ENCODE measurements around the gene RLN3. TPM values are rescaled to one million over a fixed set of nuclear protein-coding genes. Genes with fewer than 3 reads are reported as not detected.
A peak's percentile ranks its signal among the peaks of the same experiment; 100 is the strongest.

The RLN3 gene
- total and polyA plus RNA-seq, 2 of the 8 experiments (the other 6 are each of a cell fraction or from before 2014, with no cell fraction given), result not detected

DNA sequence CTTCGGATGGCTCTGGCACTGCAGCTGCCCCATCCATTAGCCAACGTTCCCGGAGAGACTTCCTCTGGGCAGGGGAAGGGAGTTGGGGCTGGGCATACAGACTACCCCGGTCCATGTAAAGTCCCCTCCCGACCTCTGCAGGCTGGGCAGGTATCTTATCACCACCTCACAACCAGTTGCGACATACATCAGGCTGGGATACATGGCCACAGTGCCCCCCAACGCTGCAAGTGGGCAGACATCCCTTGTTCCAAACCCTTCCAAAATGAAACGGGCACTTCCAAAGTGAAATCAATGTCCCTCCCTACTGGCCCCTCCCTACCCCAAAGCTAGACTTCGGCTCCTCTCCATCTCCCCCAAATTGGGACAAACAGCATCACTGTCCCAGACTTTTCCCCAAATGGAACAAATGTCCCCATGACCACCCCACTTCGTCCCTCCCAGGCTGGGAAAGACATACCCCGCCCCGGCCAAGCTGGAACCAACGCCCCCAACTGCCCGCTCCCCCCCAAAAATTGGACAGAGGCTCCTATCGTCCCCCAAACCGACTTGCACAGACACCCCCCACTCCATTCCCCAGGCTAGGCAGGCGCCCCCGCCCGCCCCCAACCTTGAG lies 28.9 kb downstream of the RLN3 start:
- H3K23ac ChIP-seq (ENCODE audit: insufficient read length), result no peak overlapping the region
- POLR2A ChIA-PET (ENCODE audit: partially characterized antibody), result interaction anchor here (0.7 to 1.9 kb wide), 13 partner anchors 8 to 175 kb away, joined by 3 to 6 read pairs (median 4); partner anchors contain the start of gene ASF1B
- no peaks in the 10 kb centered on the region for H3K79me1 ChIP-seq (ENCODE audit: low read depth, low read length)
- no peak overlapping the region for H4K5ac ChIP-seq (ENCODE audit: insufficient read length, low read depth, low read length)
- 40% methylated on average over 9 of the region's 19 CpGs; no CpG with 5 or more reads in 1 of the 2 experiments for WGBS, 2 experiments (ENCODE audit: extremely low coverage in 1 of 2, insufficient coverage in 1 of 2, insufficient read length in 1 of 2, insufficient replicate concordance in 2 of 2, low coverage in 1 of 2, low lambda C conversion rate in 2 of 2, missing lambda C conversion rate in 1 of 2)
- no peaks in the 10 kb centered on the region for H3K79me2 ChIP-seq (ENCODE audit: control insufficient read depth in 1 of 2, insufficient read depth in 2 of 2, low read length in 2 of 2)
- TF ChIP-seq RAD21 (IDR thresholded peaks at IDR 0.05 in 1 of 2, conservative IDR thresholded peaks at IDR 0.05 in 1 of 2; ENCODE audit: low read depth in 2 of 2, low read length in 2 of 2) (peak in 1 of 2 experiments; percentile 15; a peak in 1 of 4 replicates), SUZ12 (IDR thresholded peaks at IDR 0.05; ENCODE audit: low read length) (no peak; the same call in 1 of the 2 replicates)
- TF ChIP-seq, protein P1, sequence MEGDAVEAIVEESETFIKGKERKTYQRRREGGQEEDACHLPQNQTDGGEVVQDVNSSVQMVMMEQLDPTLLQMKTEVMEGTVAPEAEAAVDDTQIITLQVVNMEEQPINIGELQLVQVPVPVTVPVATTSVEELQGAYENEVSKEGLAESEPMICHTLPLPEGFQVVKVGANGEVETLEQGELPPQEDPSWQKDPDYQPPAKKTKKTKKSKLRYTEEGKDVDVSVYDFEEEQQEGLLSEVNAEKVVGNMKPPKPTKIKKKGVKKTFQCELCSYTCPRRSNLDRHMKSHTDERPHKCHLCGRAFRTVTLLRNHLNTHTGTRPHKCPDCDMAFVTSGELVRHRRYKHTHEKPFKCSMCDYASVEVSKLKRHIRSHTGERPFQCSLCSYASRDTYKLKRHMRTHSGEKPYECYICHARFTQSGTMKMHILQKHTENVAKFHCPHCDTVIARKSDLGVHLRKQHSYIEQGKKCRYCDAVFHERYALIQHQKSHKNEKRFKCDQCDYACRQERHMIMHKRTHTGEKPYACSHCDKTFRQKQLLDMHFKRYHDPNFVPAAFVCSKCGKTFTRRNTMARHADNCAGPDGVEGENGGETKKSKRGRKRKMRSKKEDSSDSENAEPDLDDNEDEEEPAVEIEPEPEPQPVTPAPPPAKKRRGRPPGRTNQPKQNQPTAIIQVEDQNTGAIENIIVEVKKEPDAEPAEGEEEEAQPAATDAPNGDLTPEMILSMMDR (IDR thresholded peaks at IDR 0.05; ENCODE audit: control extremely low read depth in 1 of 3, insufficient read depth in 1 of 3, low read depth in 1 of 3, low read length in 3 of 3), result peak in 2 of 3 experiments; percentile 5 to 6; a peak in 2 of 4 replicates
- no peak overlapping the region for H3K56ac ChIP-seq (replicated peaks; ENCODE audit: insufficient read length, low read depth, low read length)
- no peak overlapping the region; a peak in 1 of 7 replicates for H3K9ac ChIP-seq (replicated peaks in 1 of 4; ENCODE audit: extremely low read depth in 1 of 4, low read depth in 3 of 4, low read length in 3 of 4)
- CTCF ChIA-PET (ENCODE audit: partially characterized antibody), result interaction anchor here (0.8 to 6.4 kb wide), 18 partner anchors 8 to 271 kb away, joined by 3 to 76 read pairs (median 4); partner anchors contain the start of genes C19orf67, IL27RA and MISP3
- H3K4me1 ChIP-seq (replicated peaks in 1 of 4; ENCODE audit: control insufficient read depth in 3 of 4, insufficient read depth in 4 of 4, low read length in 3 of 4), result peaks cover 0 to 10% (median 3%) of the 10 kb centered on the region in 4 experiments; a peak in 4 of 7 replicates
- no peaks in the 10 kb centered on the region; a peak in 1 of 4 replicates for H3K9me3 ChIP-seq (ENCODE audit: insufficient read depth in 2 of 2, low read depth in 1 of 2, low read length in 1 of 2)
- no peak overlapping the region for H2BK120ac ChIP-seq (replicated peaks; ENCODE audit: low read depth, low read length)
- no peak overlapping the region for H2BK20ac ChIP-seq (ENCODE audit: low read length)
- H3K23me2 ChIP-seq (ENCODE audit: low read depth, low read length), result peaks cover 12% of the 10 kb centered on the region; the same call in 1 of the 2 replicates
- FAIRE-seq (no peak), DNase-seq (ENCODE audit: low read depth in 1 of 2, low spot score in 2 of 2) (no peak)
- no peak overlapping the region for H4K91ac ChIP-seq (replicated peaks; ENCODE audit: insufficient read length, low read length)
- peak overlapping the region; percentile 49 to 82 (median 58) for H3K4me3 ChIP-seq (ENCODE audit: extremely low read depth in 1 of 4, insufficient read depth in 2 of 4, low read depth in 3 of 4, low read length in 4 of 4)
- H3K14ac ChIP-seq (ENCODE audit: insufficient read length), result no peak overlapping the region
- H3K4me2 ChIP-seq (ENCODE audit: insufficient read depth in 1 of 2, low read depth in 2 of 2, low read length in 2 of 2), result peak overlapping the region; percentile 68 to 77
- no peak overlapping the region for H3K27ac ChIP-seq (ENCODE audit: low read depth, low read length)
- H3K27me3 ChIP-seq (replicated peaks in 1 of 4; ENCODE audit: control insufficient read depth in 3 of 4, extremely low read depth in 1 of 4, insufficient read depth in 3 of 4, low read length in 3 of 4), result peaks cover 5 to 19% (median 14%) of the 10 kb centered on the region in 4 experiments
- no peak overlapping the region for H4K8ac ChIP-seq (ENCODE audit: extremely low read depth, insufficient read depth, low read length)
- no peak overlapping the region for H2BK5ac ChIP-seq (ENCODE audit: low read depth, low read length)
- peaks cover 0 to 2% of the 10 kb centered on the region in 2 experiments for H4K20me1 ChIP-seq (replicated peaks in 1 of 2; ENCODE audit: control insufficient read depth in 1 of 2, insufficient read depth in 2 of 2, low read length in 2 of 2)
- no peak overlapping the region for H2BK12ac ChIP-seq (ENCODE audit: low read depth, low read length)
- H2BK15ac ChIP-seq (ENCODE audit: low read length), result 0 out of 2 replicates have a peak overlapping the region, but pooled peaks have one; percentile 29
- H3K36me3 ChIP-seq (ENCODE audit: control insufficient read depth in 2 of 4, insufficient read depth in 4 of 4, low read length in 3 of 4), result no peaks in the 10 kb centered on the region
- no peak overlapping the region for H2AFZ ChIP-seq (ENCODE audit: low read length)
- H2AK5ac ChIP-seq (ENCODE audit: low read depth, low read length), result 0 out of 2 replicates have a peak overlapping the region, but pooled peaks have one; percentile 65
- no peak overlapping the region for H3K4ac ChIP-seq (replicated peaks; ENCODE audit: insufficient read length, low read depth, low read length)
- no peak overlapping the region; the same call in 1 of the 2 replicates for H3K18ac ChIP-seq (ENCODE audit: extremely low read depth, low read length)
